H9 (cell line): ENCODE results near the gene GGA1. TPM values are rescaled to one million over a fixed set of nuclear protein-coding genes. Genes with fewer than 3 reads are reported as not detected.

Source experiments
- DNase-seq: peaks from one replicate; pipeline ENCODE4 v3.0.0-alpha.2; 2017
- H2AFZ ChIP-seq: one replicate; pipeline ENCODE4 v1.6.1; 2013; ENCODE audit warnings: mild to moderate bottlenecking, low read length, control low read depth, moderate library complexity
- H2AK5ac ChIP-seq: 2 replicates; pipeline ENCODE4 v1.6.1; 2013; ENCODE audit warnings: low read length, control low read depth, mixed read lengths; ENCODE audit not compliant: insufficient read length
- H2BK120ac ChIP-seq: one replicate; pipeline ENCODE4 v1.6.1; 2013; ENCODE audit warnings: low read depth, mild to moderate bottlenecking, low read length, control low read depth, inconsistent platforms; ENCODE audit not compliant: poor library complexity, severe bottlenecking
- H2BK12ac ChIP-seq: 2 replicates; pipeline ENCODE4 v1.6.1; 2013; ENCODE audit warnings: low read length, control low read depth, mixed read lengths, low read depth; ENCODE audit not compliant: insufficient read length
- H2BK15ac ChIP-seq: 2 replicates; pipeline ENCODE4 v1.6.1; 2013; ENCODE audit warnings: low read depth, low read length, control low read depth
- H2BK20ac ChIP-seq: one replicate; pipeline ENCODE4 v1.6.1; 2013; ENCODE audit warnings: low read depth, mild to moderate bottlenecking, low read length, control low read depth, inconsistent platforms; ENCODE audit not compliant: poor library complexity, severe bottlenecking
- H2BK5ac ChIP-seq: 2 replicates; pipeline ENCODE4 v1.6.1; 2013; ENCODE audit warnings: low read length, control low read depth, mixed read lengths; ENCODE audit not compliant: insufficient read length
- H3K14ac ChIP-seq: 2 replicates; pipeline ENCODE4 v1.6.1; 2013; ENCODE audit warnings: low read length, control low read depth; ENCODE audit not compliant: insufficient read depth
- H3K18ac ChIP-seq: 2 replicates; pipeline ENCODE4 v1.6.1; 2013; ENCODE audit warnings: low read depth, mild to moderate bottlenecking, mixed read lengths, low read length, control low read depth; ENCODE audit not compliant: insufficient read length
- H3K23ac ChIP-seq: 2 replicates; pipeline ENCODE4 v1.6.1; 2013; ENCODE audit warnings: low read length, control low read depth, mixed read lengths, low read depth; ENCODE audit not compliant: insufficient read length
- H3K23me2 ChIP-seq: 2 replicates; pipeline ENCODE4 v1.6.1; 2013; ENCODE audit warnings: low read depth, mild to moderate bottlenecking, mixed read lengths, low read length, control low read depth; ENCODE audit not compliant: insufficient read length, poor library complexity, severe bottlenecking
- H3K27ac ChIP-seq: 2 replicates; pipeline ENCODE4 v1.5.1; 2013; ENCODE audit warnings: low read length, control low read depth, mixed read lengths, low read depth; ENCODE audit not compliant: insufficient read length
- H3K27me3 ChIP-seq: 2 replicates; pipeline ENCODE4 v1.6.1; 2013; ENCODE audit warnings: low read length, control low read depth, inconsistent platforms; ENCODE audit not compliant: insufficient read depth
- H3K4ac ChIP-seq: 2 replicates; pipeline ENCODE4 v1.6.1; 2013; ENCODE audit warnings: low read depth, mild to moderate bottlenecking, control low read depth, inconsistent platforms, low read length, moderate library complexity
- H3K4me1 ChIP-seq: 2 replicates; pipeline ENCODE4 v1.6.1; 2013; ENCODE audit warnings: low read length, control low read depth, inconsistent platforms; ENCODE audit not compliant: insufficient read depth
- H3K4me2 ChIP-seq: 2 replicates; pipeline ENCODE4 v1.6.1; 2013; ENCODE audit warnings: low read length, control low read depth, mixed read lengths; ENCODE audit not compliant: insufficient read length, insufficient read depth
- H3K56ac ChIP-seq: 2 replicates; pipeline ENCODE4 v1.6.1; 2013; ENCODE audit warnings: low read depth, mild to moderate bottlenecking, mixed read lengths, low read length, control low read depth; ENCODE audit not compliant: insufficient read length
- H3K79me1 ChIP-seq: 2 replicates; pipeline ENCODE4 v1.6.1; 2013; ENCODE audit warnings: low read depth, mild to moderate bottlenecking, moderate library complexity, low read length, control low read depth, inconsistent platforms; ENCODE audit not compliant: insufficient read depth, poor library complexity, severe bottlenecking
- H3K79me2 ChIP-seq: 2 replicates; pipeline ENCODE4 v1.6.1; 2013; ENCODE audit warnings: low read length, control low read depth, inconsistent platforms; ENCODE audit not compliant: insufficient read depth
- H3K9ac ChIP-seq: 2 replicates; pipeline ENCODE4 v1.6.1; 2013; ENCODE audit warnings: low read length, control low read depth, mixed read lengths; ENCODE audit not compliant: insufficient read length; ENCODE audit errors: extremely low read depth
- H3K9me3 ChIP-seq: one replicate; pipeline ENCODE4 v1.6.1; 2013; ENCODE audit warnings: low read depth, low read length, inconsistent platforms; ENCODE audit not compliant: control insufficient read depth
- H3T11ph ChIP-seq: one replicate; pipeline ENCODE4 v1.6.1; 2013; ENCODE audit warnings: mild to moderate bottlenecking, low read length, control low read depth, inconsistent platforms
- H4K20me1 ChIP-seq: one replicate; pipeline ENCODE4 v1.6.1; 2013; ENCODE audit not compliant: control insufficient read depth, insufficient read length, insufficient read depth
- H4K5ac ChIP-seq: 2 replicates; pipeline ENCODE4 v1.6.1; 2013; ENCODE audit warnings: low read depth, mild to moderate bottlenecking, mixed read lengths, low read length, control low read depth; ENCODE audit not compliant: insufficient read length
- H4K8ac ChIP-seq: replicated peaks from 2 replicates; pipeline ENCODE4 v1.6.1; 2013; ENCODE audit warnings: low read length, control low read depth, mixed read lengths, low read depth; ENCODE audit not compliant: insufficient read length
- H4K91ac ChIP-seq: 2 replicates; pipeline ENCODE4 v1.6.1; 2013; ENCODE audit warnings: low read depth, mild to moderate bottlenecking, moderate library complexity, mixed read lengths, low read length, control low read depth; ENCODE audit not compliant: insufficient read length
- H3K27ac Mint-ChIP-seq, 3 experiments: 2 replicates in 2 of 3; 3 replicates in 1 of 3; pipeline ENCODE4 v1.8.0; 2020 to 2021; ENCODE audit warnings: mixed read lengths in 3 of 3, mild to moderate bottlenecking in 1 of 3, moderate library complexity in 1 of 3
- H3K27me3 Mint-ChIP-seq: 2 replicates; pipeline ENCODE4 v1.8.0; 2021; ENCODE audit warnings: low read depth, mild to moderate bottlenecking, moderate library complexity, mixed read lengths
- H3K36me3 Mint-ChIP-seq, 3 experiments: 2 replicates in 2 of 3; 3 replicates in 1 of 3; pipeline ENCODE4 v1.8.0; 2020 to 2021; ENCODE audit warnings: low read depth in 3 of 3, mixed read lengths in 3 of 3; ENCODE audit not compliant: insufficient read depth in 1 of 3
- H3K4me1 Mint-ChIP-seq, 2 experiments: 2 replicates each; pipeline ENCODE4 v1.8.0; 2020; ENCODE audit warnings: mixed read lengths in 2 of 2
- H3K4me3 Mint-ChIP-seq, 2 experiments: 2 replicates in 1 of 2; 3 replicates in 1 of 2; pipeline ENCODE4 v1.8.0; 2020 to 2021; ENCODE audit warnings: mild to moderate bottlenecking in 2 of 2, mixed read lengths in 2 of 2, moderate library complexity in 1 of 2
- H3K9me3 Mint-ChIP-seq, 2 experiments: 2 replicates in 1 of 2; 3 replicates in 1 of 2; pipeline ENCODE4 v1.8.0; 2020; ENCODE audit warnings: mild to moderate bottlenecking in 2 of 2, mixed read lengths in 2 of 2, moderate library complexity in 1 of 2
- CTCF ChIP-seq: fragments of 200-600 bp; sonication (generic); conservative IDR thresholded peaks from 3 replicates; pipeline ENCODE4 v1.8.0; 2021; ENCODE audit warnings: antibody characterized with exemption, mild to moderate bottlenecking
- WGBS: extraction: QIAGEN DNeasy Blood & Tissue Kit; methylation state at CpG from one replicate; pipeline ENCODE4 v1.1.7; 2013; ENCODE audit warnings: missing lambda C conversion rate, low lambda C conversion rate, mixed read lengths; ENCODE audit not compliant: insufficient read length; ENCODE audit errors: extremely low coverage; 5-methylcytosine and 5-hydroxymethylcytosine counted together
- total RNA-seq: library from RNA; stranded (reverse); gene quantifications from 2 replicates; pipeline ENCODE4 v1.2.1, GENCODE V29; 2021

The GGA1 gene
- total RNA-seq, 1 experiment from 2014 or later: 61.7 TPM

- no peak overlapping the region for H3K18ac ChIP-seq
- no peak overlapping the region for H3K56ac ChIP-seq
- H3K9ac ChIP-seq: no peak overlapping the region
- no peak overlapping the region for H4K5ac ChIP-seq
- H3K4ac ChIP-seq: no peak overlapping the region
- no peak overlapping the region for H2AFZ ChIP-seq
- H2BK12ac ChIP-seq: no peak overlapping the region
- H3K79me2 ChIP-seq: no peaks in the 10 kb centered on the region
- no peak overlapping the region for H3T11ph ChIP-seq
- Mint-ChIP-seq H3K36me3 (no peaks in the 10 kb centered on the region; a peak in 1 of 7 replicates), H3K4me1 (peaks cover 5 to 18% of the 10 kb centered on the region in 2 experiments), H3K27me3 (peaks cover 4% of the 10 kb centered on the region), H3K4me3 (no peak overlapping the region), H3K9me3 (no peaks in the 10 kb centered on the region), H3K27ac (no peak overlapping the region)
- no peaks in the 10 kb centered on the region for H4K20me1 ChIP-seq
- H2AK5ac ChIP-seq: no peak overlapping the region
- H4K91ac ChIP-seq: no peak overlapping the region
- no CpG with 5 or more reads among the region's 7 CpGs for WGBS
- H3K23me2 ChIP-seq: peaks cover 3% of the 10 kb centered on the region
- H2BK15ac ChIP-seq: no peak overlapping the region
- no peaks in the 10 kb centered on the region for H3K9me3 ChIP-seq
- no peak for TF ChIP-seq CTCF
- no peaks in the 10 kb centered on the region for H3K4me1 ChIP-seq
- DNase-seq: no peak
- no peak overlapping the region for H4K8ac ChIP-seq
- H3K4me2 ChIP-seq: no peak overlapping the region
- no peaks in the 10 kb centered on the region for H3K27me3 ChIP-seq
- H2BK5ac ChIP-seq: no peak overlapping the region
- H3K79me1 ChIP-seq: no peaks in the 10 kb centered on the region
- no peak overlapping the region for H2BK120ac ChIP-seq
- H3K23ac ChIP-seq: no peak overlapping the region
- H2BK20ac ChIP-seq: no peak overlapping the region
- H3K27ac ChIP-seq: no peak overlapping the region
- H3K14ac ChIP-seq: no peak overlapping the region
These were observed 71.7 kb downstream of the GGA1 start for GRCh38 chr22:37680191-37680851.
